HEK293 (cell line): ENCODE measurements around the gene NOS1.

Source experiments
- ZNF266 ChIP-seq: fragments of 450-650 bp; formaldehyde crosslinking; IDR thresholded peaks from 2 replicates; pipeline ENCODE4 v1.5.1; 2016; ENCODE audit warnings: missing biosample characterization, missing genetic modification characterization, low read depth
- ZNF670 ChIP-seq: fragments of 450-650 bp; formaldehyde crosslinking; IDR thresholded peaks from 2 replicates; pipeline ENCODE4 v1.5.1; 2016; ENCODE audit warnings: missing biosample characterization, missing genetic modification characterization, low read depth

GRCh38 chr12:117180758-117181467 lies 180.5 kb downstream of the NOS1 start:
- TF ChIP-seq ZNF670 (tag by site-specific recombination) (no peak), ZNF266 (tag by site-specific recombination) (no peak)
